OCI-M1 (cell line): ENCODE measurements around the gene RGS17.
"Not testable (repeated sequence)": the region's sequence is repeated elsewhere in the genome, so short reads cannot be mapped to it uniquely, and the experiment has no call there.

Source experiments
- DNase-seq: peaks from one replicate; lab custom pipeline; 2025; lab: John Stamatoyannopoulos, UW

Gene RGS17

DNA sequence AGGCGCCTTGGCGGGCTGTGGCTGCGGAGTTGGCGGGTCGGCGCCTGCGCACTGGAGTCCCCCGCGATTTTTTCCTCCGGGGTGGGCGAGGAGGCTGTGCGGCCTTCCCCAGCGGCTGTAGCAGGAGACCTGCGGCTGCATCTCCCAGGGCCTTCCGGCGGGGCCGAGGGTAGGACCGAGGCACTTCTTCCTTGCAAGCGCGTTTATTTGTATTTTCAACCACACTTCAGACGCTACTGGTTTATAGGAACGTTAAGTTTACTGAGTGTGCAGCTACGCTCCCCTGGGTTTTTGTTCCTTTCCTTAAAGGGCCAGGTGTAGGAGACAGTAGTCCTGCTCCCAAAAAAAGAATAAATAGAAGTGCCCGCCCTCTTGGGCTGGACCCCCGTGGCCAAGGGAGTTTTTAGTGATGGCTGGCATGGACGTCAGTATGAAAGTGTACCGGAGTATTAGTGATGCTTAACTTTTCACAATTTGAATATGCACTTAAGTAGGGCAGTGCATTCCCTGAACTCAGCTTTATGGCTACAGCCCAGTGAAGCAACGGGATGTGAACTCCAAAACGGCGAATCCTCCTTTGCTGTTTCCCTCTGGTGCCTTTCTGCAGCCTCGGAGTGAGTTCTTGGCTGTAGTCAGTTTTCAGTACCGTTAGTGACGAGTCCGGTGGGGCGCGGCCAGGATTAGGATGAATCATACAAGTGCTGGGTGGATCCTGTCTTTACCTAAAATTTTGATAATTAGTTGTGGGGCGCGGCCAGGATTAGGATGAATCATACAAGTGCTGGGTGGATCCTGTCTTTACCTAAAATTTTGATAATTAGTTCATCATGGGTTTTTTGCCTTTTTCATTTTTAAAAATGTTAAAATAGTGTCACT, 147.2 kb downstream of the RGS17 start:
- peak; percentile 88 for DNase-seq

DNA sequence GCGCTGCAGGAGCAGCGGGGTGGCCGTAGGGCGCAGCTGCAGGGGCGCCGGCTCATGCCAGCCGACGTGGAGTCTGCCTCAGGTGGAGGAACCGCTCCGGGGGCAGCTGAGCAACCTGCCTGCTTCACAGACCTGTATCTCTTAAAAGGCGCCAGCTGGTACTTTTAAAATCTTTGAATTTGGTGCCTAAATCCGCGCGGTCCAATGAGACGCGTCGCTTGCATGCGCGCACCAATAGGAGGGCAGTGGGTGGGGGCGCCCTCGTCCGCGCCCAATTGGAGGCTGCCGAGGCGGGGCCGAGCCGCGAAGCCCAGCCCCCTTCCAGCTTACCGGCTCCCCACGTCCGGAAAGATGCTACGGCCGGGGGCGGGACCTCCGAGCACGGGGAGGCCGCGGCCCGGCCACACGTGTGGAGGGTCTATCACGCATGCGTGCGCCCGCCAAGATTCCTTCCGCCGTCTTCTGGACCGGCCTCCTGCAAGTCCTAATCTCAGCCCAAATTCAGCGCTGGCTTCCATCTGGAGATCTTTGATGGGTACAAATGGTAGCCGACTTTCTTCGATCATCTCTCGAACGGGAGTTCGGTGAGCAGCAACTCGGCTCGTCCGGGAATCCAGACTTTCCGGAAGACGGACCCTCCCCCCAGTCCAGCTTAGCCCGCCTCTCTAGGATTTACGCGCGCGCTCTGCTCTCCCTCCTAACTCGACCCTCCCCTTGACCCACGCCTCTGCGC, 148.0 kb downstream of the RGS17 start, which contains the start of gene FBXO5:
FBXO5 (minus strand) TSS at position 138 of the 733 bp plus-strand sequence; CDS start at position 56, 82 bp downstream.
- DNase-seq: peak; percentile 99

DNA sequence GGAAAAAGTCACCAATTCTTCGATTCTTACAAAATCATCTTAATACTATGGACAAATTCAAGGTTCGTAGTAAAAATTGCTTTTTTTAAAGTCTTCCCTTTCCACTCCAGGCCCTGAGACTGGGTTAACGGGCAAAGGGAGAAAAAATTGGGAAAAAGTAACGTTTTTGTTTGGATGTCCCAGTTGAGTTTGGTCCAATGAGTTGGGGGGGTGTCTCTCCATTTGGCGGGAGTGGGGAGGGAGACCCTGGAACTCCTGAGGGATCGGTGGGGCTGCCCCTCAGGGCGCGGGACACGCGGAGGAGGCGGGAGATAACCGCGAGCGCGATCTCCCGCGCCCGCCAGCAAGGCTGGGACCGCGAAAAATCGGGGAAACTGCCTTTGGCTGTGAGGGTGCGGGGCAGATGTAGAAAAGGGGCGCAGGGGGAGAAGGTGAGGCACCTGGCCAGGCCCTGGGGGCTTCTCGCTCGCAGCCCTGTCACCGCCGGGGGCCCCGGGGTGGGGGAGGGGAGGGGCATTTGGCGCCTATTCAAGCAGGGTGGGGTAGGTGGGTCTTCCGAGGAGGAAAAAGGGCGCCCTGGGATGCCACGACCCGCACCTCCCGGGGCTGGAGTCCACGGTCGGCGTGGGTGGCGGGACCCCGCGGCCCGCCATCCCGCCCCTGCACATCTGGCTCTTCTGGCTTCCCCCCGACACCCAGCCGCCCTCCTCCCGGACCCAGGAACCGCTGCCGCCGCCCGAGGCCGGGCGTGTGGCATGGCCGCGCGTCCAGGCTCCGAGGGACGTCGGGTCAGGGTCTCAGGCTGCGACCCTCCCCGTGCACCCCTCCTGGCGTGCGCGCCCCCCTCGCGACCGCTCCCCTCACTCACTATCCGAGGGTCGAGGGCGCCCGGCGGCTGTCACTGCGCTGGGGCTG, 148.8 kb downstream of the RGS17 start:
- DNase-seq: peak; percentile 53

DNA sequence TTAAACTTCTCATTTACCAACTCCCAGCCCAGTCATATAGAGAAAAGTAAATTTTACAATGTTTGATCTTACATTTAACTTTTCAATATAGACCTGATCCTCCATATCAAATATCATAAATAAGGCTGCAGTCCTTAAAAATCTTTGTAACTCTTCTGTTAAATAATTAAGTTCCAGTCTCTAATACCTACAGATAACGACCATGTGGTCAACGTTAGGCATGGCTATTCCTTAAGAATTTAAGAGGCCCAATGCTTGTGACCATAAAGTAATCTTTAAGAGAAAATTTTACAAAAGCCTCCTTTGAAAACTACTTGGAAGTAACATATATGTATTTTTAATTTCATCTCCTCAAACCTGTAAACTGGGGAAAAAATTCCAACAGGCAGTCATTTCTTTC, 149.9 kb downstream of the RGS17 start:
- DNase-seq: peak; percentile 46

DNA sequence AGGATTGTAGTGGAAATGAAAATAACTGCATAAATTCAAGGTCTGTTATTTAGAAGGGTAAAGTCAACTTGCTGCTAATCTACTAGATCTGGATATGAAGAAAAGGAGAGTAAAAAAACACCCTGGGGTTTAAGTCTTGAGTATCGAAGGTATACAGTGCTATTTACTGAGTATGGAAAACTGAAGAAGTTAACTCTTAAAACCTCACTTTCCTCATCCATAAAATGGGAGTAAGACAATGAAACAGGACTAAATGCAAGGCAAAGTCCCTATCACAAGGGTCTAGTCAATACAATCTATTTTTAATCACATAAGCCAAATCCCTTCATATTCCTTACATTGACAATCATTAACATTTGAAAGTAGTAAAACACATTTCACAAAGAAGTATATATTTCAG, 150.4 kb downstream of the RGS17 start:
- DNase-seq: peak; percentile 38

DNA sequence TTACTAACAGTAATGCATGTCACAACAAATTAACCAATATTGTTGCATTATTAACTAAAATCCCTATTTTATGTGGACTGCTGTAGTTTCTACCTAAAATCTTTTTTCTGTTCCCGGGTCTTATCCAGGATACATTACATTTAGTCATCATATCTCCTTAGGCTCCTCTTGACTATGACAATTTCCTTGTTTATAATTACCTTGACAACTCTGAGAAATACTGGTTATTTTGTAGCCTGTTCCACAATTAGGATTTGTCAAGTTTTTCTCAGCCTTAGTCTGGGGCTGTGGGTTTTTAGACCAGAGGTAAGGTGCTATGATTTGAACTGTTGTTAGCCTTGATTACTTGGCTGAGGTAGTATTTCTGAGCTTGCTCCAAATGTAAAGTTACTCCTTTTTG, 152.0 kb downstream of the RGS17 start:
- DNase-seq: no peak

DNA sequence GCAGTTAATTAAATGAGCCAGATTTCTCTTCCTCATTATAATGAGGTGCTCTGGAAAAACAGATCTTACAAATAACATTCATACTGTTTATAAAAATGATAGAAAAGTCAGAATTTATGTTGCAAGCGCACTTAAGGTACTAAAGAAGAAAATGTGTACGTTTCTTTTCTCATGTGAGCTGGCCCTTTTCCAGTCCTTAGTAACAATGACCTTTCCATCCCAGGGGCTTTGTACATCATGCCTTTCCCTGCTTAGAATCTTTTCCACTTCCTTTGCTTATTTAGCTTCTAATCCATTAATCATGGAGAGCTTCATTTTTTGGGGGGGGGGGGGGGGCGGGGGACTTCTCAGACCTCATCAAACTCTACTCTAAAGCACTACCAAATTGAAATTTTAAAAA, 153.0 kb downstream of the RGS17 start:
- DNase-seq: no peak

DNA sequence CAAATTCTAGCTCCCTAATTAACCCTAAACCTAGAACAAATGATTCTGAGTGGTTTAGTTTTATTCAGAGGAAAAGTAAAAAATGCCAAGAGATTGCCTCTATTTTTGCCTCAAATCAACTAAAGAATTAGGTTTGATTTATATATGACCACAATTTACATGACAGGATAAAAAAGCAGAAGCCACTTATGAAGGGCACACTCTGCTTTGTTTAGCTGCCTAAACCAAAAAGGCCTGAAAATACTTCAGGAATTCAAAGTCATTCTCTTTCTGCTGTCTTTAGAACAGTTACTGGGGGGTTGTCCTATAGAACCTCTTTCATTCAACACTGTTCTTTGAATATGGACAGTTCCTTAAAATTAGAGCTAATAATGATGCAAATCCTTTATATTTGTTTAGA, 153.5 kb downstream of the RGS17 start:
- DNase-seq: peak; percentile 33

DNA sequence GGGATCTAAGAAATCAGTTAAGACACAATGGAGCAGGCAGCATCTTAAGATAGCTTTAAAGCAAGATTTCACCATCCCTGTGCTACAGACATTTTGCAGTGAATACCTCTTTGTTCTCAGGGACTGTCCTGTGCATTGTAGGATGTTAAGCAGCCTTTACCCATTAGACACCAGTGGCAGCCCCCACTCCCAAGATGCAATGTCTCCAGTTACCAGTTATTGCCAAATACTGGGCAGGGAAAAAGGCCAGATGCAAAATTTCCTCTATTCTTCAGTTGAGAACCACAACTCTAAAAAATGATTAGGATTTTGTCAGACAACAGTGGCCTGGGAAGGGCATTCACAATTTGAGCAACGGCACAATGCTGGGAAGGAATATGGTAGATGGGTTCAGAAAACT, 154.3 kb downstream of the RGS17 start:
- DNase-seq: peak; percentile 29

DNA sequence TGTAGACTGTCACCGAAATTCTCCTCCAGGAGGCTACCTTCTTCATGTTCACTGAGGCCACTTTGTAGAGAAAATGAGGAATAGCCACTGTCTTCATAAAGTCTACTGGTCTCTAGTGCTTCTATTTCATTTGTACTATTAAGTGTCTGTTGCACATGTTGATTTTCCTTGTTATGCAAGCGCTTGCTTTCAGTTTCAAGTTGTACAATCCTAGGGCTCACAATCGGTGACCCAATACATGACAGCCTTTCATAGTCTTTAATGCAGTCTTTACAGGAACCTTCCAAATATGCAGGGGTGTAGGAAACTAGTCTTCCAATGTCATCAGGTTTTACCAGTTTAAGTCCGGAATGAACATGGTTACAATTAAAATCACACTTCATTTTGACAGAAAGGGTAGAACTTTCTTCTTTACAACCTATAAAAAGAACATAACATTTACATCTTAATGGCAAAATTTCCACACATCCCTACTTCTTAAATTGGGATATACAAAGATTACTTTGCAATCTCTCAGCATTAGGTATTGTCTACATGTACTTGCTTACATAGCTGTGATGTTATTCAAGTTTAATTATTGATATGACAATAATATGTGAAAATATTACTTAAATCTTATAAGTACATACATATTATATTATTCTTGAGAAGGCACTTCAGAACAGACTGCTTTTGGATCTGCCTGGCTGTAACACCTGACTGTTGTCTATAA, 155.7 kb downstream of the RGS17 start:
- DNase-seq: peak; percentile 38

DNA sequence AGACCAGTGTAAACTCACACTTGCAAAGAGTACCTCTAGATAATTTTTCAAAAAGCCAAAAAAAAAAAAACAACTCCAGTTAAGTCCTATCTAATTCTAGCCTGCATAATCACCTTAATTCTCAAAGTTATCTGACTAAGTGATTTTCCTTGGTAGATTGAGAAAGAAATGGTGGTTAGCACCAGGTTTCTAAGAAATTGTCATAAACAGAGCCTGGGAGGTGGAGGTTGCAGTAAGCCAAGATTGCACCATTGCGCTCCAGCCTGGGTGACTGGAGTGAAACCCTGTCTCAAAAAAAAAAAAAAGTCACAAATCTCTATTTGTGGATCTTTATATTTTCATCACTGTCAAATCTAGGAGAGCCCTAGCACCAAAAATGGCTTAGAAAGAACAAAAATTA, 157.2 kb downstream of the RGS17 start:
- DNase-seq: peak; percentile 40

DNA sequence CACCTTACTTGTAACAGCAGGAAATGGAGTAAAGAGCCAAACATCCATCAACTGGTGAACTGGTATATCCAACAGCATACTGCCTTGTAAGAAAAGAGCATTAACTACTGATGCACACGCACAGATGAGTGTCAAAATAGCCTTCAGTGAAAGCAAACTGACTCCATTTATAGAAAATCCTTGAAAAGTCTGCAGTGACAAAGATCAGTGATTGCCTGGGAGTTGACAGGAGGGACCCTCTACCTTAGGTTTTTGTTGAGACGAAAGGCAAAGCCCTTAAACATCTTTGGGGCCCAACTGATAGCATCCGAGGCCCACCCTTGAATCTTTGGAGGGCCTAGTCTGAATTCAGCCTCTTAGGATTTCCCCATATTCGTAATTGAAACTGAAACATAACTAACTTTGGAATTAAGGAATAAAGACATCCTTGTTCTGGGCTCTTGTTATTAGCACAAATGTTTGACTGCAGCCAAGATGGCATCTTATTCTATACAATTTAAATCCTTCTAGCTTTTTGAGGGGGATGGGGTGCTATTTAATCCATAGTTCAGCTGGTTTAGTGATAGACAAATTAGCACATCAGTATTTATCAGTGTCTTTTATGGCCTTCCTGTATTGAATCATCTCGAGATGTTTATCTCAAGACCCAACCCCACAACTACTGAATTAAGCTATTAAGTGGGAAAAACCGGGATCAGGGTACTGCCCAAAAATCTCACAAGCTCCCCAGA, 161.2 kb downstream of the RGS17 start:
- no peak for DNase-seq

DNA sequence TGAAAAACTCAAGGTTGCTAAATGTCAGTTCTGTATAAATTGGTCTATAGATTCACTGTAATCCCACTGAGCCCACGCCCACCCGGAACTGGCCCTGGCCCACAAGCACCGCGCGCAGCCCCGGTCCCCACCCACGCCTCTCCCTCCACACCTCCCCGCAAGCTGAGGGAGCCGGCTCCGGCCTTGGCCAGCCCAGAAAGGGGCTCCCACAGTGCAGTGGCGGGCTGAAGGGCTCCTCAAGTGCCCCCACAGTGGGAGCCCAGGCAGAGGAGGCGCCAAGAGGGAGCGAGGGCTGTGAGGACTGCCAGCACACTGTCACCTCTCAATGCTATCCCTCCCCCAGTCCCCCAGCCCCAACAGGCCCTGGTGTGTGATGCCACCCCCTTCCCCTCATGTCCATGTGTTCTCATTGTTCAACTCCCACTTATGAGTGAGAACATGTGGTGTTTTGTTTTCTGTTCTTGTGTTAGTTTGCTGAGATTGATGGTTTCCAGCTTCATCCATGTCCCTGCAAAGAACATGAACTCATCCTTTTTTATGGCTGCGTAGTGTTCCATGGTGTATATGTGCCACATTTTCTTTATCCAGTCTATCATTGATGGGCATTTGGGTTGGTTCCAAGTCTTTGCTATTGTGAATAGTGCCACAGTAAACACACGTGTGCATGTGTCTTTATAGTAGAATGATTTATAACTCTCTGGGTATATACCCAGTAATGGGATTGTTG, 164.8 kb downstream of the RGS17 start:
- not testable (repeated sequence) for DNase-seq

DNA sequence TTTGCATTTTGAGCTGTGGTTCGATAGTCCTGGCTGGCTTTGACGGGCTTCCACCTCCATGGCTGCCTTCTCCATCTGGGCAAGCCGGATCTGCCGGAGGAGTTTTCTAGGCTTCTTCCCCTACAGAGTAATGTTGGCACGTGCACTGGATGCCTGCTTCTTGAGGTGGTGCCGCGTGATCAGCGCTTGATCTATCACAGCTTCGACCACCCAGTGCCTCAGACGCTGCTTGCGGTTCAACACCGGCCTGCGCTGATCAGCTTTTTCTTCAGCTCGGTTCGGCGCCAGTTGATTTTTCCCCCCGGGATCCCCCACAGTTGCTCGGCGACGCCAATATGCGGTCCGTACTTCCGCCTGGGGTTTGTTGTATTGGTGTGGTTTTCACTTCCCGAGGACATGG, 171.7 kb downstream of the RGS17 start:
- no peak for DNase-seq

DNA sequence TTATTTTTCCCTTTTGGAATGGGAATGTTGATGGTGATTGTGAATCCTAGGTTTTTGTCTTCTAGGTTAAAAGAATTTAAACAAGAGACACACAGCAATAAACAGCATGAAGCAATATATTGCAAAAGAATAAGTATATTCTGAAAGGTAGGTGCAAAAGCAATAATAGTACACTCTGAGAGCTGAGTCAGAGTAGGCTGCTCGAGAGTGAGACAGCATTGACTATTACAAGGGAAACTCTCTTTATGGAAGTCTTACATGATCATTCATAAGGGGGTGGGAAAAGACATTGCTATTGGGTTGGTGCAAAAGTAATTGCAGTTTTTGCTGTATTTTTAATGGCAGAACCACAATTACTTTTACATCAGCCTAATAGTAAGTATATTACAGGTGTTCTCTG, 173.3 kb downstream of the RGS17 start:
- no peak for DNase-seq
